LoVo (cell line): ENCODE data around the gene KCNS3.
A peak's percentile ranks its signal among the peaks of the same experiment; 100 is the strongest.

Experiments
- DNase-seq: peaks from one replicate; pipeline ENCODE4 v3.0.0-alpha.2; 2016; ENCODE audit warnings: low spot score

KCNS3 gene

GRCh38 chr2:17879137-17879912, 858 bp downstream of the KCNS3 start:
- DNase-seq, result peak; percentile 67

- DNase-seq, result no peak
These were observed 1.4 kb downstream of the KCNS3 start for GRCh38 chr2:17879913-17880274.

GRCh38 chr2:17892770-17893534, 14.5 kb downstream of the KCNS3 start:
- DNase-seq, result no peak

- no peak for DNase-seq
These were observed 15.5 kb downstream of the KCNS3 start for GRCh38 chr2:17894005-17894404.

DNA sequence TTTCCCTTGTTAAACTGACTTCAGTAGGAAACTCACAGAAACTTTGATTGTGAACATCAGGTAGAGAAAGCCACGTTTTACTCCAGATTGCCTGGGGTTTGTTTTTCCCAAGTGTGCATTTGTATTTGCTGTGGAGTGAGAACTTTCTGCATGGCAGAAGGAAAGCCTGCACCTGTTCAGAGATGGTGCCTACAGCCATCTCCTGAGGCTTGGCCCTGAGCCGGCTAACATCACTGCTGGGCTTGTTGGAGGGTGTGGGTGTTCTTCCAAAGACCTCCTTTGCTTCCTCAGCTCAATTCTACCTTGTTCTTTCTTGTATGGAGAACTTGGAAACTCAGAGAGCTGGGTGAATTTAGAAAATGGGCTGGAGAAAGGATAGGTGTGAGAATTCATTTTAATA, 16.1 kb downstream of the KCNS3 start:
- no peak for DNase-seq

DNA sequence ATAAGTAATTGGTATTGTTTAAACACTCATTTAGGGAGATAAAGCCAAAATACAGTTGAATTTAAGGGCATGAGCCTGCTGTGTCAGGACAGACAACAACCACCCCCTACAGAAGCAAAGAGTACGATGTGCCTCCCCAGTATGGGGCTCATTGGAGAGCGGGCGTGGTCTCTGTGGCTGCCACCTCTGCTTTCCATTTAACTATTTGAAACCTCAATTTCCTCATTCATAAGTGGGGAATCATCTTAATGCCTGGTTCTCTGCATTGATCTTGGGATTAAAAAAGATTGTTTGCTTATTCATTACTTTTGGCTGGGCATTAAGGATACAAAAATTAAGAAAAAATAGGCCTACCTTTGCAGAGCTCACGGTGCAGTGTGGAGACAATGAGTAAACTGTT, 21.4 kb downstream of the KCNS3 start:
- DNase-seq, result peak; percentile 16

DNA sequence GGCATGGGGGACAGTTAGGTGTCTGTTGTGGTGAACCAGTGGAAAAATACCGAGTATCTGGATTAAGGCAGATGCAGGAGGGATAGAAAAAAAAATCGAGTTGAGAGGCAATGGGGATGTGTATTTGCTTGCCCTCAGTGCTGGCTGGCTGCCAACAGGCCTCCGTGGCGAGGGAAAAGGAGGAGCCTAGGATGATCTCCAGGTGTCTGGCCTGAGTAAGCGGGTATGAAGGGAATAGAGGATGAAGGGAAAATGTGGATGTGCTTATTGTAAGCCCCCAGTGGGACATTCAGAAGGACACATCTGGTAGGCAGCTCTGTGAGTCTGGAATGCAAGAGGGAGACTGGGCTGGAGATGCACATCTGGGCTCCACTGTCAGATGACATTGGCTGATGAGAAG, 22.8 kb downstream of the KCNS3 start:
- DNase-seq, result peak; percentile 31

- no peak for DNase-seq
These were observed 32.5 kb downstream of the KCNS3 start for GRCh38 chr2:17910980-17911379.

DNA sequence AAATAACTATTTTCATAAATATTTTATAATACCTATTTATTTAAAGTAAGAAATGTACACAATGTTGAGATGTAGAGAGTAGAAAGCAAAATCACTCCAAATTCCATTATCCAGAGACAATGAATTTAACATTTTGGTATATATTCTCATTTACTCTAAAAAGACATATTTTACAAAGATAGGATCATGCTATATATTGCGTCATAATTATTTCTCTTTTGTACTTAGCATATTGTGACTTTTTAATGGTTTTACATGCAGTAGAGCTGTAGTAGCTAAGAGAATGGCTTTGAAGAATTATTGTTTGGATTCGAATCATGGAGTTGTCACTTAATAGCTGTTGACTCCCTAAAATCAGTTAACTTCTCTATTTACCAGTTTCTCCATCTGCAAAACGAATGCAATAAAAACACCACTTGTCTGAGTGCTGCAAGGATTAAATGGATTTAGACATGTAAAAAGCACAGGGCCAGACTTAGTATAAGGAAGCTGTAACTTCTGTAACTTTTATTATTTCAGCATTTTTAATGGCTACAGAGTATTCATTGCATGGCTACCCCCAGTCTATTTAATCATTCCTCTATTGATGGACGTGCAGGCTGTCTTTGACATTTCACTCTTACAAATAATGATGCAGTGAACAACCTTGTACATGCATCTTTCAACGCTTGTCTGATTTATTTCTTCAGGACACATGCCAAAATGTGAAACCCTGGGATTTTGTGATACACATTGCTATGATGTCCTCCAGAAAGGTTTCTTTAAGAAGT, 33.2 kb downstream of the KCNS3 start:
- no peak for DNase-seq

GRCh38 chr2:17912266-17912691, 33.8 kb downstream of the KCNS3 start:
- DNase-seq, result no peak

DNA sequence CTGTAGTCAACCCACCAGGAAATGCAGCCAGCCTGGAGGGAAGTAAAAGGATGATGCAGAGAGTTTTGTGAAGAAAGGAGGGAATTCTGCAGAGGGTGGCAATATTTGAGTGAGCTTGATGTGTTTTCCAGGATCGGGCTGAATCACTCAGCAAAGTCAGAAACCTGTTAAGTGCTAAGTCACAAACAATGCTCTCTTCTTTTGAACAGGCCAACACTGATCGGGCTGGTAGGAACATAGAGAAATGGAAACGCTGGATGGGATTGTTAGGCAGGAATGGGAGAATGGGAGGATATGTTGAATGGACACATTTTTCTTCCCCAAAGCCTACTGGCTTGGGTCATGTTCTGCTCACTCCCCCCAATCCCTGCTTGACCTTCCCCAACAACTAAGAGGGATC, 36.6 kb downstream of the KCNS3 start:
- DNase-seq, result no peak

- no peak for DNase-seq
These were observed 37.5 kb downstream of the KCNS3 start for GRCh38 chr2:17915811-17916518.

DNA sequence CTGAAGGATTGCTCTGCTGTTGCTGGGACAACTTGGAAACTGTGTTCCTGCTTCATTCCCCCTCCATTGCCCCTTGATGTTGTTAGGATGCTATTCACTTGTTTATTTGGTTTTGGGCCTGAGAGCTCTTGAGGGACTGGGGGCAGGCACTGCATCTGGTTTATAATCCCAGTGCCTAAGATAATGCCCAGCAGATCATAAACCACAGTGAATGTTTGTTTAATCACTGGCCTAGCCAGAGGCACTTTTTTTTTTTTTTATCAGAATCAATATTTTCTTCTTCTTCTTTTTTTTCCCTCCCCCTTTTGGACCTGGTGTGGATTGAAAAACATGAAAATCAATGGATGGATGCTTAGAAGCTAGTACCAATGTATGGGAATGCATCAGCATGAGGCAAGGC, 38.1 kb downstream of the KCNS3 start:
- DNase-seq, result no peak

DNA sequence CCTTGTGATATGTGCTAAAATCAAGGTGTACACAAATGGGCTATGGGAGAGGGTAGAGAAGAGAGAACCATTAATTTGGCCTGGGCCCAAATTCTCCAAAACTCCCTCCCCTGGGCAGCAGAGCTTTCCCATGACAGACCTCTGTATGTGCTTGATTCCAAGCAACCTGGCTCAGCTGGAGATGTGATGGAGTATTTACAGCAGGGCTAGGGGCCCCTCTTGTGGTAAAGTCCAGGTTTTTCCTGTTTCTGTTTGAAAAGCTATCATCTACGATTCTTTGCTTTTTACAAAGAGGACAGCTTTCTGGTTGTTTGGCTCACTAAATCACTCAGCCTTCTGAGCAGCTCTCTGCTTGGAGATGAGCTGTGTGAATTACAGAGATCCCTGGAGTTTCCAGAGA, 40.3 kb downstream of the KCNS3 start:
- no peak for DNase-seq

- DNase-seq, result no peak
These were observed 52.3 kb downstream of the KCNS3 start for GRCh38 chr2:17930773-17931172.

GRCh38 chr2:17933256-17933655, 54.8 kb downstream of the KCNS3 start:
- DNase-seq, result no peak

DNA sequence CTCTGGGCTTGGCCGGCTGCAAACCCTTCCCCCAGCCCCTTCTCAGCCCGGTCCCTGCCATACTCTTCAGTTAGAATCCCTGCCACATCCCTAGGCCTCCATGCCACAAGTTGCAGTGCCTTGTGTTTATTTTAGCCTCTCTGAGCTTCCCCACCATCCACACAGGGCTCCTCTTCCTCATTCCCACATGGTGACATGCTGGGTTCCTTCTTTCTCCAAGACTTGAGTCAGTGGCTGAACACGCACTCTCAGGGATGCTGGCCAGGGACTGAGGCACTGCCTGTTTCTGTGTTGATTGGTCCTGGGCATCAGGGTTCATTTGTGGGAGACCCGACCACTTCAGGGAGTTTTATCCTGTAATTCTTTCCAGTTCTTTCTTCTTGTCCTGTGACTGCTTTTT, 56.3 kb downstream of the KCNS3 start:
- no peak for DNase-seq

DNA sequence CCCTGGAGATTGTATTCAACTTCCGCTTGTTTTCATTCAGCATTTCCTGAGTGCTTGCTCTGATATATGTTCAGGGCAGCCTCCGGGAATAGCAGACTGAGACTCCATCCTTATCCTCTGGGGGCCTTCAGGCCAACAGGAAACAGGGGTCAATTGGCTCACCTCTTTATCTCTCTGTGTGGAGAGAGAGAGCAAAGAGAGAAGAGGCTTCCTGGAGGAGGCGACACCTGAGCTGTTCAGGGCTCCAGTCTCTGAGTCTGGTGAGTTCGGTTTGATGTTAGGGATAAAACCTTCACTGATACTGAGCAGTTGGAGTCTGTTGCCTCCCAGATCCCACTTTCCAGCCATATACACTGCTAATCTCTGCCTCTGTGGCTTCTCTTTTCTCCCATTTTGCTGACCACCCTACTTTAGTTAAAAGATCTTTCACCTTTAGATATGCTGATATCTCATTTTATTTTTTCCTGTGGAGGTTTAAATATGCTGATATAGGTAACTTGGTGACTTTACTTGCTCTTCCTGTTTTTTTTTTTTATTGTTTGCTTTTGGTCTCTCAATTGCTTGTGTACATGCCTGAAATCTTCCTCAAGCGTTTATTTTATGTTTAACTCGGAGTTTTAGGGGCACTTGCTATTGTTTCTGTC, 56.9 kb downstream of the KCNS3 start:
- no peak for DNase-seq

DNA sequence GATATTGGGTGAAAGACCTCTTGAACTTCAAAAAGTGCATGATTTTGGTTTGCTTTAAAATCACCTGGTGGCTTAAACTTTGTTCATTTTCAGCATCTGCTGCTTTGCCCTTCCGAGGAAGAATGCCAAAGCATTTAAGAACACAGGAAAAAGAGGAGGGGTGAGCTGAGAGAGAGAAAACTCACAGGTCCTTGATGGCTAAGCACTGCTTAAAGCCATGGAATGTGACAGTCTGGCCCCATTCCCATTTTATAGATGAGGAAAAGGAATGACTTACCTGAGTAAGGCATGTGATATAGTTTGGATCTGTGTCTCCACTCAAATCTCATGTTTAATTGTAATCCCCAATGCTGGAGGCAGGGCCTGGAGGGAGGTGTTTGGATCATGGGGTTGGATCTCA, 58.1 kb downstream of the KCNS3 start:
- DNase-seq, result no peak

DNA sequence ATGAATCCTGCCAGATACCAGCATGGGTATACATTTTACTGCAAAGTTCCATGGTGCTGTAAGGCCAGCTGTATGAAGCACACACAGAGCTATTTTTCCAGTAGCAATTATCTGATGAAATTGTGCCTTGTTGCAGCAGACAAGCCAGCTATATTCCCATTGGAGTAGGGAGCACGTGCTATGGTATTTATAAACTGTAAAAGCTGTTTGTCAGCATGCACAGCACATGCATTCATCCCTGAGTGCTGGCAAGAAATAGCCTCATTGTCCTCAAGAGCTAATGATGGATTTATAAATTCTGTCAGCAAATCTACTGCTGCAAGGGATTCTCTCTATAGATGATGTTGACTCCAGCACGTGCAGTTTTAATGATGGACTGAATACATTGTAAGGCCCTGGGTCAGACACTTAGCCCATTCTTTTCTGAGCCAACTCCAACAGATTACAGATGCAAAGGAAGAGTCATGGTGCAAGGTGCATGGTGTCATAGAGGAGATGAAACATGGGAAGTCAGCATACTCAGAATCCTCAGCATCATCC, 61.7 kb downstream of the KCNS3 start:
- DNase-seq, result no peak

GRCh38 chr2:17943444-17943843, 65.0 kb downstream of the KCNS3 start:
- DNase-seq, result no peak
